H9 (cell line): ENCODE results near the gene VIPR2. TPM values are rescaled to one million over a fixed set of nuclear protein-coding genes. Genes with fewer than 3 reads are reported as not detected.

Source experiments
- DNase-seq: peaks from one replicate; pipeline ENCODE4 v3.0.0-alpha.2; 2017
- H2AFZ ChIP-seq: one replicate; pipeline ENCODE4 v1.6.1; 2013; ENCODE audit warnings: mild to moderate bottlenecking, low read length, control low read depth, moderate library complexity
- H2AK5ac ChIP-seq: 2 replicates; pipeline ENCODE4 v1.6.1; 2013; ENCODE audit warnings: low read length, control low read depth, mixed read lengths; ENCODE audit not compliant: insufficient read length
- H2BK120ac ChIP-seq: one replicate; pipeline ENCODE4 v1.6.1; 2013; ENCODE audit warnings: low read depth, mild to moderate bottlenecking, low read length, control low read depth, inconsistent platforms; ENCODE audit not compliant: poor library complexity, severe bottlenecking
- H2BK12ac ChIP-seq: 2 replicates; pipeline ENCODE4 v1.6.1; 2013; ENCODE audit warnings: low read length, control low read depth, mixed read lengths, low read depth; ENCODE audit not compliant: insufficient read length
- H2BK15ac ChIP-seq: 2 replicates; pipeline ENCODE4 v1.6.1; 2013; ENCODE audit warnings: low read depth, low read length, control low read depth
- H2BK20ac ChIP-seq: one replicate; pipeline ENCODE4 v1.6.1; 2013; ENCODE audit warnings: low read depth, mild to moderate bottlenecking, low read length, control low read depth, inconsistent platforms; ENCODE audit not compliant: poor library complexity, severe bottlenecking
- H2BK5ac ChIP-seq: 2 replicates; pipeline ENCODE4 v1.6.1; 2013; ENCODE audit warnings: low read length, control low read depth, mixed read lengths; ENCODE audit not compliant: insufficient read length
- H3K14ac ChIP-seq: 2 replicates; pipeline ENCODE4 v1.6.1; 2013; ENCODE audit warnings: low read length, control low read depth; ENCODE audit not compliant: insufficient read depth
- H3K18ac ChIP-seq: 2 replicates; pipeline ENCODE4 v1.6.1; 2013; ENCODE audit warnings: low read depth, mild to moderate bottlenecking, mixed read lengths, low read length, control low read depth; ENCODE audit not compliant: insufficient read length
- H3K23ac ChIP-seq: 2 replicates; pipeline ENCODE4 v1.6.1; 2013; ENCODE audit warnings: low read length, control low read depth, mixed read lengths, low read depth; ENCODE audit not compliant: insufficient read length
- H3K23me2 ChIP-seq: 2 replicates; pipeline ENCODE4 v1.6.1; 2013; ENCODE audit warnings: low read depth, mild to moderate bottlenecking, mixed read lengths, low read length, control low read depth; ENCODE audit not compliant: insufficient read length, poor library complexity, severe bottlenecking
- H3K27ac ChIP-seq: 2 replicates; pipeline ENCODE4 v1.5.1; 2013; ENCODE audit warnings: low read length, control low read depth, mixed read lengths, low read depth; ENCODE audit not compliant: insufficient read length
- H3K27me3 ChIP-seq: 2 replicates; pipeline ENCODE4 v1.6.1; 2013; ENCODE audit warnings: low read length, control low read depth, inconsistent platforms; ENCODE audit not compliant: insufficient read depth
- H3K4ac ChIP-seq: 2 replicates; pipeline ENCODE4 v1.6.1; 2013; ENCODE audit warnings: low read depth, mild to moderate bottlenecking, control low read depth, inconsistent platforms, low read length, moderate library complexity
- H3K4me1 ChIP-seq: 2 replicates; pipeline ENCODE4 v1.6.1; 2013; ENCODE audit warnings: low read length, control low read depth, inconsistent platforms; ENCODE audit not compliant: insufficient read depth
- H3K4me2 ChIP-seq: 2 replicates; pipeline ENCODE4 v1.6.1; 2013; ENCODE audit warnings: low read length, control low read depth, mixed read lengths; ENCODE audit not compliant: insufficient read length, insufficient read depth
- H3K56ac ChIP-seq: 2 replicates; pipeline ENCODE4 v1.6.1; 2013; ENCODE audit warnings: low read depth, mild to moderate bottlenecking, mixed read lengths, low read length, control low read depth; ENCODE audit not compliant: insufficient read length
- H3K79me1 ChIP-seq: 2 replicates; pipeline ENCODE4 v1.6.1; 2013; ENCODE audit warnings: low read depth, mild to moderate bottlenecking, moderate library complexity, low read length, control low read depth, inconsistent platforms; ENCODE audit not compliant: insufficient read depth, poor library complexity, severe bottlenecking
- H3K79me2 ChIP-seq: 2 replicates; pipeline ENCODE4 v1.6.1; 2013; ENCODE audit warnings: low read length, control low read depth, inconsistent platforms; ENCODE audit not compliant: insufficient read depth
- H3K9ac ChIP-seq: 2 replicates; pipeline ENCODE4 v1.6.1; 2013; ENCODE audit warnings: low read length, control low read depth, mixed read lengths; ENCODE audit not compliant: insufficient read length; ENCODE audit errors: extremely low read depth
- H3K9me3 ChIP-seq: one replicate; pipeline ENCODE4 v1.6.1; 2013; ENCODE audit warnings: low read depth, low read length, inconsistent platforms; ENCODE audit not compliant: control insufficient read depth
- H3T11ph ChIP-seq: one replicate; pipeline ENCODE4 v1.6.1; 2013; ENCODE audit warnings: mild to moderate bottlenecking, low read length, control low read depth, inconsistent platforms
- H4K20me1 ChIP-seq: one replicate; pipeline ENCODE4 v1.6.1; 2013; ENCODE audit not compliant: control insufficient read depth, insufficient read length, insufficient read depth
- H4K5ac ChIP-seq: 2 replicates; pipeline ENCODE4 v1.6.1; 2013; ENCODE audit warnings: low read depth, mild to moderate bottlenecking, mixed read lengths, low read length, control low read depth; ENCODE audit not compliant: insufficient read length
- H4K8ac ChIP-seq: replicated peaks from 2 replicates; pipeline ENCODE4 v1.6.1; 2013; ENCODE audit warnings: low read length, control low read depth, mixed read lengths, low read depth; ENCODE audit not compliant: insufficient read length
- H4K91ac ChIP-seq: 2 replicates; pipeline ENCODE4 v1.6.1; 2013; ENCODE audit warnings: low read depth, mild to moderate bottlenecking, moderate library complexity, mixed read lengths, low read length, control low read depth; ENCODE audit not compliant: insufficient read length
- H3K27ac Mint-ChIP-seq, 3 experiments: 2 replicates in 2 of 3; 3 replicates in 1 of 3; pipeline ENCODE4 v1.8.0; 2020 to 2021; ENCODE audit warnings: mixed read lengths in 3 of 3, mild to moderate bottlenecking in 1 of 3, moderate library complexity in 1 of 3
- H3K27me3 Mint-ChIP-seq: 2 replicates; pipeline ENCODE4 v1.8.0; 2021; ENCODE audit warnings: low read depth, mild to moderate bottlenecking, moderate library complexity, mixed read lengths
- H3K36me3 Mint-ChIP-seq, 3 experiments: 2 replicates in 2 of 3; 3 replicates in 1 of 3; pipeline ENCODE4 v1.8.0; 2020 to 2021; ENCODE audit warnings: low read depth in 3 of 3, mixed read lengths in 3 of 3; ENCODE audit not compliant: insufficient read depth in 1 of 3
- H3K4me1 Mint-ChIP-seq, 2 experiments: 2 replicates each; pipeline ENCODE4 v1.8.0; 2020; ENCODE audit warnings: mixed read lengths in 2 of 2
- H3K4me3 Mint-ChIP-seq, 2 experiments: 2 replicates in 1 of 2; 3 replicates in 1 of 2; pipeline ENCODE4 v1.8.0; 2020 to 2021; ENCODE audit warnings: mild to moderate bottlenecking in 2 of 2, mixed read lengths in 2 of 2, moderate library complexity in 1 of 2
- H3K9me3 Mint-ChIP-seq, 2 experiments: 2 replicates in 1 of 2; 3 replicates in 1 of 2; pipeline ENCODE4 v1.8.0; 2020; ENCODE audit warnings: mild to moderate bottlenecking in 2 of 2, mixed read lengths in 2 of 2, moderate library complexity in 1 of 2
- CTCF ChIP-seq: fragments of 200-600 bp; sonication (generic); conservative IDR thresholded peaks from 3 replicates; pipeline ENCODE4 v1.8.0; 2021; ENCODE audit warnings: antibody characterized with exemption, mild to moderate bottlenecking
- WGBS: extraction: QIAGEN DNeasy Blood & Tissue Kit; methylation state at CpG from one replicate; pipeline ENCODE4 v1.1.7; 2013; ENCODE audit warnings: missing lambda C conversion rate, low lambda C conversion rate, mixed read lengths; ENCODE audit not compliant: insufficient read length; ENCODE audit errors: extremely low coverage; 5-methylcytosine and 5-hydroxymethylcytosine counted together
- total RNA-seq: library from RNA; stranded (reverse); gene quantifications from 2 replicates; pipeline ENCODE4 v1.2.1, GENCODE V29; 2021

VIPR2 gene
- total RNA-seq, 1 experiment from 2014 or later: 1.6 TPM

DNA sequence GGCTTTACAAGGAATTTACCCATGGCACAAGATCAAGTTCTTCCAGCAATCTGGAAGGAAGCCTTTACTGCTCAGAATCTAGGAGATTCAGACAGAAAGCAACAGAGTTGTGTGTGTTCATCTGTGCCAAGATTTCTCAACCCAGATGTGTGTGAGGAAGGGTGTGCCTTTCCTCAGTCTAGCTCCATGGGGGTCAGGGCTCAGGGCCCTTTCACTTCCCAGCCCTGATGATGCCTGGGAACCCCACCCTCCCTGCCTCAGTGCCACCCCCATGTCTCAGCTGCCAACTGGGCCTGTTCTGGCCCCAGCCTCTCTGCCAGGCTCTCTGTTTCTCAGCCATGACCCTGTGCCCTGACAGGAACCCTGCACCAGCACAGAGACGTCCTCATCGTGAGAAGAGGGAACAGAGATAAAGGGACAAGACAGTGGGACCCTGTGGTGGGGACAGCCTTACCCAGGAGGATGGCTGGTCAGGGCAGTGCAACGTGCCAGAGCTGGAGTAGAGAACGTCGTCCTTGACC, 102.0 kb downstream of the VIPR2 start:
- no peak for DNase-seq
- Histone ChIP-seq H3K18ac (no peak overlapping the region), H3K23me2 (no peaks in the 10 kb centered on the region), H3K14ac (no peak overlapping the region), H3K56ac (no peak overlapping the region), H3K4me2 (no peak overlapping the region), H2BK5ac (no peak overlapping the region), H3K9me3 (no peaks in the 10 kb centered on the region), H3K4me1 (no peaks in the 10 kb centered on the region), H2BK15ac (no peak overlapping the region), H3K27me3 (no peaks in the 10 kb centered on the region), H3K4ac (no peak overlapping the region), H4K20me1 (no peaks in the 10 kb centered on the region), H3K79me1 (no peaks in the 10 kb centered on the region), H4K91ac (no peak overlapping the region), H2AK5ac (no peak overlapping the region), H2BK20ac (no peak overlapping the region), H2BK12ac (no peak overlapping the region), H3K79me2 (no peaks in the 10 kb centered on the region), H3T11ph (no peak overlapping the region), H3K23ac (no peak overlapping the region), H2AFZ (no peak overlapping the region), H3K27ac (no peak overlapping the region), H2BK120ac (no peak overlapping the region), H3K9ac (no peak overlapping the region), H4K8ac (no peak overlapping the region), H4K5ac (no peak overlapping the region)
- WGBS: no CpG with 5 or more reads among the region's 5 CpGs
- Mint-ChIP-seq H3K27me3 (peaks cover 1% of the 10 kb centered on the region), H3K9me3 (peaks cover 11 to 14% of the 10 kb centered on the region in 2 experiments; a peak in 4 of 5 replicates), H3K36me3 (peaks cover 3 to 7% (median 4%) of the 10 kb centered on the region in 3 experiments; a peak in 5 of 7 replicates), H3K4me3 (no peak overlapping the region), H3K27ac (no peak overlapping the region), H3K4me1 (peaks cover 3 to 9% of the 10 kb centered on the region in 2 experiments)
- TF ChIP-seq CTCF: no peak
